Fibroblast of lung (primary cell): ENCODE measurements around the gene DOCK4. TPM values are rescaled to one million over a fixed set of nuclear protein-coding genes. Genes with fewer than 3 reads are reported as not detected.

ENCODE experiments used
- DNase-seq, 2 donors: peaks; one replicate each; pipeline versions ENCODE4 v3.0.0 to v3.0.0-alpha.2; 2010; ENCODE audit warnings: low read depth in 2 of 2
- H2AFZ ChIP-seq: 2 replicates; pipeline ENCODE4 v1.5.1; 2012; ENCODE audit warnings: low read length, control low read depth, inconsistent platforms
- H3K27ac ChIP-seq: 2 replicates; pipeline ENCODE4 v1.5.1; 2011; ENCODE audit warnings: low read length, control low read depth; ENCODE audit not compliant: insufficient read depth
- H3K27me3 ChIP-seq: 2 replicates; pipeline ENCODE4 v1.5.1; 2011; ENCODE audit warnings: mild to moderate bottlenecking, low read length; ENCODE audit not compliant: control insufficient read depth, insufficient read depth
- H3K36me3 ChIP-seq: 2 replicates; pipeline ENCODE4 v1.5.1; 2011; ENCODE audit warnings: low read length; ENCODE audit not compliant: control insufficient read depth, insufficient read depth
- H3K4me1 ChIP-seq: 2 replicates; pipeline ENCODE4 v1.5.1; 2011; ENCODE audit warnings: low read length; ENCODE audit not compliant: control insufficient read depth, insufficient read depth; ENCODE audit errors: extremely low read depth
- H3K4me2 ChIP-seq: 2 replicates; pipeline ENCODE4 v1.5.1; 2011; ENCODE audit warnings: low read length, control low read depth; ENCODE audit not compliant: insufficient read depth; ENCODE audit errors: extremely low read depth
- H3K4me3 ChIP-seq, 4 experiments: fragments of 200-600 bp in 1 of 4; sonication (generic) in 1 of 4; replicated peaks in 1 of 4; 2 replicates each; pipeline ENCODE4 v1.5.1; 2011 to 2016; ENCODE audit warnings: low read length in 4 of 4, low read depth in 3 of 4, mild to moderate bottlenecking in 3 of 4, control low read depth in 2 of 4, inconsistent platforms in 1 of 4, mixed read lengths in 1 of 4; ENCODE audit not compliant: insufficient read depth in 1 of 4; ENCODE audit errors: control extremely low read depth in 1 of 4
- H3K79me2 ChIP-seq: 2 replicates; pipeline ENCODE4 v1.5.1; 2012; ENCODE audit warnings: mild to moderate bottlenecking, low read length, inconsistent platforms; ENCODE audit not compliant: control insufficient read depth, insufficient read depth
- H3K9ac ChIP-seq: 2 replicates; pipeline ENCODE4 v1.5.1; 2011; ENCODE audit warnings: mild to moderate bottlenecking, low read length, control low read depth; ENCODE audit not compliant: insufficient read depth
- H3K9me3 ChIP-seq: 2 replicates; pipeline ENCODE4 v1.5.1; 2012; ENCODE audit warnings: low read depth, low read length; ENCODE audit not compliant: control insufficient read depth, insufficient read depth
- H4K20me1 ChIP-seq: 2 replicates; pipeline ENCODE4 v1.5.1; 2011; ENCODE audit warnings: low read length; ENCODE audit not compliant: control insufficient read depth, insufficient read depth; ENCODE audit errors: extremely low read depth
- CTCF ChIP-seq, 2 donors: IDR thresholded peaks in 1 of 2; conservative IDR thresholded peaks in 1 of 2; 1 replicate in 1 of 2; 2 replicates in 1 of 2; pipeline ENCODE4 v1.5.1; 2011 to 2012; ENCODE audit warnings: low read length in 2 of 2, control low read depth in 1 of 2, inconsistent platforms in 1 of 2, low read depth in 1 of 2, mild to moderate bottlenecking in 1 of 2
- EZH2 ChIP-seq: IDR thresholded peaks from 2 replicates; pipeline ENCODE4 v1.5.1; 2012; ENCODE audit warnings: low read length, control low read depth, mild to moderate bottlenecking; ENCODE audit errors: missing control alignments
- polyA plus RNA-seq, 2 donors: library from polyadenylated mRNA; depleted of rRNA in 1 of 2; stranded (reverse) in 1 of 2; unstranded in 1 of 2; fragments of >200 nt; gene quantifications; 2 replicates each; pipeline ENCODE4 v1.2.1, GENCODE V29; 2011 to 2012; ENCODE audit warnings: missing spikeins in 1 of 2
- total RNA-seq: library from RNA; depleted of rRNA; stranded (reverse); fragments of >200 nt; gene quantifications from 2 replicates; pipeline ENCODE4 v1.2.1, GENCODE V29; 2014

The DOCK4 gene
- total and polyA plus RNA-seq, 2 donors (not counting 1 experiment from before 2014, with no cell fraction given), result 20.8 to 39.3 TPM

- TF ChIP-seq CTCF (conservative IDR thresholded peaks at IDR 0.05 in 1 of 2, IDR thresholded peaks at IDR 0.05 in 1 of 2; ENCODE audit: low read depth in 1 of 2, low read length in 2 of 2) (no peak), EZH2 (no peak)
- H3K27me3 ChIP-seq, result no peaks in the 10 kb centered on the region
These were observed 133.5 kb downstream of the DOCK4 start for GRCh38 chr7:112072541-112073245.

GRCh38 chr7:112071856-112072255, 134.3 kb downstream of the DOCK4 start:
- H3K79me2 ChIP-seq, result no peaks in the 10 kb centered on the region
- no peaks in the 10 kb centered on the region for H4K20me1 ChIP-seq
- no peak overlapping the region for H2AFZ ChIP-seq
- no peak overlapping the region for H3K27ac ChIP-seq
- no peaks in the 10 kb centered on the region for H3K27me3 ChIP-seq
- H3K4me1 ChIP-seq, result no peaks in the 10 kb centered on the region
- H3K9ac ChIP-seq, result no peak overlapping the region
- H3K4me2 ChIP-seq, result no peak overlapping the region
- no peaks in the 10 kb centered on the region for H3K36me3 ChIP-seq
- TF ChIP-seq EZH2, result no peak
- DNase-seq, result no peak
- H3K9me3 ChIP-seq, result no peaks in the 10 kb centered on the region
- no peak overlapping the region for H3K4me3 ChIP-seq

More at GRCh38 chr7:112072541-112073245, 133.5 kb downstream of the DOCK4 start:
- no peaks in the 10 kb centered on the region for H3K9me3 ChIP-seq
- DNase-seq, result no peak
- no peak overlapping the region for H3K9ac ChIP-seq
- H3K36me3 ChIP-seq, result no peaks in the 10 kb centered on the region
- no peaks in the 10 kb centered on the region for H3K4me1 ChIP-seq
- H2AFZ ChIP-seq, result no peak overlapping the region
- H4K20me1 ChIP-seq, result no peaks in the 10 kb centered on the region
- no peaks in the 10 kb centered on the region for H3K79me2 ChIP-seq
- no peak overlapping the region for H3K27ac ChIP-seq
- no peak overlapping the region for H3K4me2 ChIP-seq
- no peak overlapping the region for H3K4me3 ChIP-seq

- Histone ChIP-seq H3K79me2 (no peaks in the 10 kb centered on the region), H2AFZ (no peak overlapping the region), H3K9ac (no peak overlapping the region), H3K36me3 (no peaks in the 10 kb centered on the region), H3K27ac (no peak overlapping the region), H3K9me3 (no peaks in the 10 kb centered on the region), H3K27me3 (no peaks in the 10 kb centered on the region), H3K4me3 (no peak overlapping the region), H3K4me1 (no peaks in the 10 kb centered on the region), H4K20me1 (no peaks in the 10 kb centered on the region), H3K4me2 (no peak overlapping the region)
- no peak for DNase-seq
- TF ChIP-seq CTCF (conservative IDR thresholded peaks at IDR 0.05 in 1 of 2, IDR thresholded peaks at IDR 0.05 in 1 of 2; ENCODE audit: low read depth in 1 of 2, low read length in 2 of 2) (no peak), EZH2 (no peak)
These were observed 135.4 kb downstream of the DOCK4 start for GRCh38 chr7:112070674-112071256.
